Stomach (tissue), 9 donors: ENCODE measurements around the gene IL16. TPM values are rescaled to one million over a fixed set of nuclear protein-coding genes. Genes with fewer than 3 reads are reported as not detected.

Source experiments
- DNase-seq, 2 donors: peaks; one replicate each; pipeline versions ENCODE4 v3.0.0 to v3.0.0-alpha.2; 2013 to 2019
- H3K27ac ChIP-seq, 5 donors: fragments of 200-600 bp in 4 of 5; sonication (generic) in 4 of 5; one replicate each; pipeline ENCODE4 v1.5.1; 2013 to 2019; ENCODE audit warnings: mild to moderate bottlenecking in 1 of 5, moderate library complexity in 1 of 5
- H3K27me3 ChIP-seq, 3 donors: fragments of 200-600 bp; sonication (generic); one replicate each; pipeline ENCODE4 v1.5.1; 2017 to 2019; ENCODE audit warnings: mixed run types in 1 of 3
- H3K36me3 ChIP-seq, 4 donors: fragments of 200-600 bp; sonication (generic); 1 replicate in 3 of 4; 2 replicates in 1 of 4; pipeline ENCODE4 v1.5.1; 2016 to 2019
- H3K4me1 ChIP-seq, 4 donors: fragments of 200-600 bp; sonication (generic); one replicate each; pipeline ENCODE4 v1.5.1; 2016 to 2019
- H3K4me3 ChIP-seq, 4 donors: fragments of 200-600 bp; sonication (generic) in 3 of 4; one replicate each; pipeline ENCODE4 v1.5.1; 2016 to 2019; ENCODE audit warnings: mild to moderate bottlenecking in 1 of 4
- H3K9me3 ChIP-seq, 4 donors: fragments of 200-600 bp; sonication (generic); one replicate each; pipeline ENCODE4 v1.5.1; 2016 to 2019
- EP300 ChIP-seq: sonication (generic); formaldehyde crosslinking; IDR thresholded peaks from one replicate; pipeline ENCODE4 v1.6.1; 2017; ENCODE audit warnings: antibody characterized with exemption
- POLR2A ChIP-seq, 4 donors: fragments of 450-650 bp; IDR thresholded peaks; one replicate each; pipeline ENCODE4 v1.6.1; 2016; ENCODE audit warnings: antibody characterized with exemption in 4 of 4, control low read depth in 2 of 4, mild to moderate bottlenecking in 1 of 4, moderate library complexity in 1 of 4
- POLR2AphosphoS5 ChIP-seq, 3 donors: sonication (generic); formaldehyde crosslinking; IDR thresholded peaks; one replicate each; pipeline ENCODE4 v1.6.1; 2016; ENCODE audit warnings: antibody characterized with exemption in 3 of 3
- WGBS, 5 donors: extraction: QIAGEN DNeasy Blood & Tissue Kit in 3 of 5; methylation state at CpG; one replicate each; pipeline versions ENCODE4 v1.1.5 to v1.1.7; 2013 to 2018; 5-methylcytosine and 5-hydroxymethylcytosine counted together
- intact Hi-C: fragments of 100-400 bp; cut with DNase I; formaldehyde crosslinking; loops from one replicate; pipeline ENCODE4 v1.15.1; 2023; ENCODE audit warnings: low total_unique reads
- polyA plus RNA-seq, 3 donors: library from polyadenylated mRNA; stranded (reverse); fragments of 200-250 nt; gene quantifications; one replicate each; pipeline ENCODE4 v1.2.3, GENCODE V29; 2013
- total RNA-seq, 5 donors: library from RNA; depleted of rRNA; stranded (reverse); fragments of >200 nt; gene quantifications; one replicate each; pipeline versions ENCODE4 v1.1.0 to v1.2.3, GENCODE V29; 2014 to 2016
- TF ChIP-seq, protein P1 (sequence below), 7 experiments: fragments of 450-650 bp in 4 of 7; fragments of 200-600 bp in 3 of 7; sonication (generic) in 3 of 7; IDR thresholded peaks; one replicate each; pipeline ENCODE4 v1.5.1; 2016 to 2019; ENCODE audit warnings: antibody characterized with exemption in 7 of 7, control low read depth in 2 of 7, mild to moderate bottlenecking in 1 of 7
- donor health status: healthy with polysubstance abuse.
- donor health status: Bipolar disorder and iron deficiency.
- donor health status: healthy.

IL16 gene
- total and polyA plus RNA-seq, 8 donors, result 4.9 to 21.0 (median 8.7) TPM

- intact Hi-C loops, result no loop called here
- no peak for TF ChIP-seq POLR2A (IDR thresholded peaks at IDR 0.05)
- TF ChIP-seq POLR2AphosphoS5 (IDR thresholded peaks at IDR 0.05), result no peak
- no peak for TF ChIP-seq EP300
- TF ChIP-seq, protein P1, sequence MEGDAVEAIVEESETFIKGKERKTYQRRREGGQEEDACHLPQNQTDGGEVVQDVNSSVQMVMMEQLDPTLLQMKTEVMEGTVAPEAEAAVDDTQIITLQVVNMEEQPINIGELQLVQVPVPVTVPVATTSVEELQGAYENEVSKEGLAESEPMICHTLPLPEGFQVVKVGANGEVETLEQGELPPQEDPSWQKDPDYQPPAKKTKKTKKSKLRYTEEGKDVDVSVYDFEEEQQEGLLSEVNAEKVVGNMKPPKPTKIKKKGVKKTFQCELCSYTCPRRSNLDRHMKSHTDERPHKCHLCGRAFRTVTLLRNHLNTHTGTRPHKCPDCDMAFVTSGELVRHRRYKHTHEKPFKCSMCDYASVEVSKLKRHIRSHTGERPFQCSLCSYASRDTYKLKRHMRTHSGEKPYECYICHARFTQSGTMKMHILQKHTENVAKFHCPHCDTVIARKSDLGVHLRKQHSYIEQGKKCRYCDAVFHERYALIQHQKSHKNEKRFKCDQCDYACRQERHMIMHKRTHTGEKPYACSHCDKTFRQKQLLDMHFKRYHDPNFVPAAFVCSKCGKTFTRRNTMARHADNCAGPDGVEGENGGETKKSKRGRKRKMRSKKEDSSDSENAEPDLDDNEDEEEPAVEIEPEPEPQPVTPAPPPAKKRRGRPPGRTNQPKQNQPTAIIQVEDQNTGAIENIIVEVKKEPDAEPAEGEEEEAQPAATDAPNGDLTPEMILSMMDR (IDR thresholded peaks at IDR 0.05), result no peak
- H3K4me3 ChIP-seq, result no peak overlapping the region
- no peak overlapping the region for H3K27ac ChIP-seq
- peaks cover 0 to 6% (median 0%) of the 10 kb centered on the region in 3 donors for H3K27me3 ChIP-seq
- WGBS, 5 donors, result 89 to 100% (median 93%) methylated on average over 1 to 2 of the region's 2 CpGs
- DNase-seq, result no peak
- no peaks in the 10 kb centered on the region for H3K36me3 ChIP-seq
- peaks cover 0 to 24% (median 15%) of the 10 kb centered on the region in 4 donors for H3K9me3 ChIP-seq
- H3K4me1 ChIP-seq, result no peaks in the 10 kb centered on the region
These were observed 18.9 kb downstream of the IL16 start for GRCh38 chr15:81215531-81215930.

DNA sequence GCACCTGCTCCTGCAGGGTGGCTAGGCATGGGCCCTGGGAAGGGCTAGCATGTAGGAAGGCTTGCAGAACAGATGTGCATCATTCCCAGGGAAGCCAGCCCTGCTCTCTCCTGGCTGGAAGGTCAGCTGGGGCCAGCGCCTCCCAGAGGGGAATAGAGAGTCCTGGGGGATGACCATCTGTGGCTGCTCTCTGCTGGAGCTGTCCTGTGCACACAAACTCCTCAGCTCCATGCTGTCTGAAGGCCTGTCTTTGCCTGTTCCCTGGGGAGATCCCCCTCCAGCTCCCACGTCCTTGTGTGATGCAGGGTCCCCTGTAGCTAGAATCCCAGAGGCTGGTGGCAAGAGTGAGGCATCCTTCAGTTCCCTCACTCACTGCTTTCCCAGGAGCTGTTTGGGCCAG is 19.3 kb downstream of the IL16 start:
- Histone ChIP-seq H3K9me3 (peaks cover 0 to 24% (median 15%) of the 10 kb centered on the region in 4 donors), H3K4me1 (no peaks in the 10 kb centered on the region), H3K27ac (no peak overlapping the region), H3K27me3 (peaks cover 0 to 6% (median 0%) of the 10 kb centered on the region in 3 donors), H3K4me3 (no peak overlapping the region), H3K36me3 (no peaks in the 10 kb centered on the region)
- TF ChIP-seq POLR2AphosphoS5 (IDR thresholded peaks at IDR 0.05), result no peak
- TF ChIP-seq, protein P1 (IDR thresholded peaks at IDR 0.05), result no peak
- TF ChIP-seq EP300, result no peak
- TF ChIP-seq POLR2A (IDR thresholded peaks at IDR 0.05), result no peak
- 54 to 93% (median 78%) methylated on average over 2 of the region's 2 CpGs for WGBS, 5 donors
- intact Hi-C loops, result no loop called here
- no peak for DNase-seq

DNA sequence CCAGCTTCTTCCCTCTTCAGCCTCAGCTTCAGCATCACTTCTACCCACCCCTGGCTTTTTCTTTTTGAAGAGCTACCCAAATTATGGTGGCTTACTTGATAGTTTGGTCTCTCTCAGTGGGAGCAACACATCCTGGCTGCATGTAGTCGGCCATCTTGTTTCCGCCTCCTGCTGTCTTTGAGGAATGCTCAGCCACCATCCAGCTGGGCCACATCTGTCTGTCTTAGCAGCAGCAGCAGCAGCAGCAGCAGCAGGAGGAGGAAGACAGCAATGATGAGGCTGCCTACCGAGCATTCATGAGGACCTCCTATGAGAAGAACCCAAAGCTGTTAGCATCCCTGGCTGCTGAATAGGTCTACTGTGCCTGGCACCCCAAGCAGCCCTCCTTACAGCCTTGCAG is 19.7 kb downstream of the IL16 start:
- 55 to 76% (median 74%) methylated on average over 3 of the region's 3 CpGs for WGBS, 5 donors

DNA sequence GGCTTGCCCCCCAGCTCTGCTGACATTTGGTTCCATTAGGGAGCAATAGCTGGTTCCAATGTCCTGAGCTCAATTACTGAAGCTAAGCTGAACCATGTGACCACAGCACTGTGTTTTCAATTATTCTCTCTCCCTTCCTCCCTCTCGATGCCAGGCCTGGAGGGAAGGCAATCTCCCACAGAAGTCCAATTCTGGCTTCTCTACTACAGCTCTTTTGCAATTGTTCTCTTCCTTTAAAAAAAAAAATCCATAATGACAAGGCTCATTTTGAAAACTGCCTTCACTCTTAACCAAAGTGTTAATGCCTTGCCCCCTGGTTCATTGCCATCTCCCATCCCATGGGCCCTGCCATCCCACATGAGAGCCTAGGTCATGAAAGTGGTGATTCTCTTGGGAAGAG is 24.8 kb downstream of the IL16 start:
- WGBS, 5 donors, result 63 to 86% (median 84%) methylated on average over 1 of the region's 1 CpG
- DNase-seq, result no peak
- H3K27ac ChIP-seq, result no peak overlapping the region

More for the DNA sequence above, 19.7 kb downstream of the IL16 start:
- peak in 1 of 2 donors; percentile 27 for DNase-seq
- intact Hi-C loops, result no loop called here
- Histone ChIP-seq H3K36me3 (no peaks in the 10 kb centered on the region), H3K4me1 (no peaks in the 10 kb centered on the region), H3K27me3 (peaks cover 0 to 6% (median 0%) of the 10 kb centered on the region in 3 donors), H3K9me3 (peaks cover 0 to 24% (median 15%) of the 10 kb centered on the region in 4 donors), H3K27ac (no peak overlapping the region), H3K4me3 (no peak overlapping the region)
- TF ChIP-seq, protein P1 (IDR thresholded peaks at IDR 0.05), result no peak
- TF ChIP-seq EP300 (no peak), POLR2AphosphoS5 (IDR thresholded peaks at IDR 0.05) (no peak), POLR2A (IDR thresholded peaks at IDR 0.05) (no peak)

More for the DNA sequence above, 24.8 kb downstream of the IL16 start:
- H3K4me1 ChIP-seq, result no peaks in the 10 kb centered on the region
- TF ChIP-seq, protein P1 (IDR thresholded peaks at IDR 0.05), result no peak
- TF ChIP-seq POLR2A (IDR thresholded peaks at IDR 0.05) (no peak), EP300 (no peak), POLR2AphosphoS5 (IDR thresholded peaks at IDR 0.05) (no peak)
- intact Hi-C loops, result no loop called here
- no peaks in the 10 kb centered on the region for H3K27me3 ChIP-seq
- H3K36me3 ChIP-seq, result no peaks in the 10 kb centered on the region
- no peaks in the 10 kb centered on the region for H3K9me3 ChIP-seq
- H3K4me3 ChIP-seq, result no peak overlapping the region
